HG02610 (cell line): ENCODE data around the gene METTL2B.
A peak's percentile ranks its signal among the peaks of the same experiment; 100 is the strongest.

Experiments
- ATAC-seq: cut with Tn5 transposase; IDR thresholded peaks from one replicate; pipeline ENCODE4 v1.9.1; 2021; ENCODE audit warnings: mild to moderate bottlenecking, moderate library complexity; ENCODE audit not compliant: unreplicated experiment

The METTL2B gene, protein sequence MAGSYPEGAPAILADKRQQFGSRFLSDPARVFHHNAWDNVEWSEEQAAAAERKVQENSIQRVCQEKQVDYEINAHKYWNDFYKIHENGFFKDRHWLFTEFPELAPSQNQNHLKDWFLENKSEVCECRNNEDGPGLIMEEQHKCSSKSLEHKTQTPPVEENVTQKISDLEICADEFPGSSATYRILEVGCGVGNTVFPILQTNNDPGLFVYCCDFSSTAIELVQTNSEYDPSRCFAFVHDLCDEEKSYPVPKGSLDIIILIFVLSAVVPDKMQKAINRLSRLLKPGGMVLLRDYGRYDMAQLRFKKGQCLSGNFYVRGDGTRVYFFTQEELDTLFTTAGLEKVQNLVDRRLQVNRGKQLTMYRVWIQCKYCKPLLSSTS

DNA sequence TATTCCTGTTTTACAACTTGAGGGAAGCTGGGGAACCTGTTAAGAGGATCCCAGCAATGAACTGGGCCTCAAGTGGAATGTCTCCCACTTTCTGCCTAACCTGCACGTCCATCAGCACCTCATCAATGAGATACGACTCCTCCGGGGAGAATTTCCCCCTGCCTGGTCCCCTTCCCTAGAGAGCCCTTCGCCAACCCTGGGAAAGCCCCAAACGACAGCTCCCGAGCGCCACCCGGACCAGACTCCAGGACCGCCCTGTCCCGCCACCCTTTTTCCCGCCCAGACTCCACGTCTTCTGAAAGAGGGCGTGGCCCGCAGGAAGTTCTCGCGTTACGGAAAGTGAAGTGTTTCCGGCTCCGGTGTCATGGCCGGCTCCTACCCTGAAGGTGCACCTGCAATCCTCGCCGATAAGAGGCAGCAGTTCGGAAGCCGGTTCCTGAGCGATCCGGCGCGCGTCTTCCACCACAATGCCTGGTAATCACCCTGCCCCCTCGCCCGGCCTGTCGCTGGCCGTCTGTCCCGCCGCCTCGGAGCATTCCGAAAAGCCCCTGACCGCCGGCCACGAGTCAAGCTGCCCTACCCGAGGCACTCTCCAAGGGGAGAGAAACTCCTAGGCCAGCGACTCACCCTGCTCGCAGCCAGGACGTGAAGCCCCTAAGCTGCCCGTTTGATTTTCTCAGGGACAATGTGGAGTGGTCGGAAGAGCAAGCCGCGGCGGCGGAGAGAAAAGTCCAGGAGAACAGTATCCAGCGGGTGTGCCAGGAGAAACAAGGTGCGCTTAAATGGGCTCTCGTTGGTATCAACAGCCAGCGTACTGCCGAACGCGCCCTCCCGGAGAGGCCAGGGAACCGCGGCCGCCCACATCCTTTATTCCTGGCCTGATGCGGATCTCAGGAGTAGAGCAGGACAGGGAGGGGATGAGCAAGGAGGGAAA, at the start of gene METTL2B:
TSS of gene METTL2B (plus strand) at position 347 of the 934 bp plus-strand sequence. CDS start at position 365, 18 bp downstream.
- ATAC-seq, result peak; percentile 93

DNA sequence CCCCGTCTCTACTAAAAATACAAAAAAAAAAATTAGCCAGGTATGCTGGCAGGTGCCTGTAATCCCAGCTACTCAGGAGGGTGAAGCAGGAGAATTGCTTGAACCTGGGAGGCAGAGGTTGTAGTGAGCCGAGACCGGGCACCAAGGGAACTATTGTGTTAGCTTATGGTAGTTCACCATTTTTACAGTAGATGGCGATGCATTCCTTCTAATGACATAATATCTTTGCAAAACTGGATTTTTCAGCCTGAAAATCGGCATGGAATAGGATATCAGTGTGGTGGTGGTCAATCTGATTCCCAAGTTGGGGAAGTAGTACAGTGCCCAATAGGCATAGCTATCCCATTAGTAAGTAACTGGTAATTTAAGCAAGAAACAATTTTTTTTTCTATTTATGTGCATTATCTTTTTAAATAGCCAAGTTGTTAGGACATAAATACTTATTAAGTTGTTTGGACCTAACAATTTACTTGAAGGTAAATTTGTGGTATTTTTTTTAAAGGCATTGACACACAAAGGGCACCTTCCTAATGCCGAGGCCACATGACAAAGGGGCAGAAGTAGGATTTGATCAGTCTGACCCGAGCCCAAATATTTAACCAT, 49.2 kb upstream of the METTL2B start:
- ATAC-seq, result peak; percentile 72

DNA sequence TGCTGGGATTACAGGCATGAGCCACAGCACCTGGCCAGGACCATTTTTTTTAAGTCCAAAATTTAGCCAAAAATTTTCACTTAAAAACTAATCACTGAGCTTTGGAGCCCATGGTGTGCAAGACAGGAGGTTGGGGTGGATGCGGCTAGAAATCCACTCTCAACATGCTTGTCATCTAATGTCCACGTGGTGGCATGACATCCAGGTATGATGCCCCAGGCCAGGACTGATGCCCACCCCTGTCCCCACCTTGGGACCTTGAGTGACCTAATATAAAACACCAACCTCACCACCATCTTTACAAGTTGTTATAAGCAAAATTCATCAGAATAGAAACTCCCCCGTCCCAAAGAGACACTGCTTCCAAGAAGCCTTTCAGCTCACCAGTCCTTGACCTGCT, 46.3 kb upstream of the METTL2B start:
- no peak for ATAC-seq

DNA sequence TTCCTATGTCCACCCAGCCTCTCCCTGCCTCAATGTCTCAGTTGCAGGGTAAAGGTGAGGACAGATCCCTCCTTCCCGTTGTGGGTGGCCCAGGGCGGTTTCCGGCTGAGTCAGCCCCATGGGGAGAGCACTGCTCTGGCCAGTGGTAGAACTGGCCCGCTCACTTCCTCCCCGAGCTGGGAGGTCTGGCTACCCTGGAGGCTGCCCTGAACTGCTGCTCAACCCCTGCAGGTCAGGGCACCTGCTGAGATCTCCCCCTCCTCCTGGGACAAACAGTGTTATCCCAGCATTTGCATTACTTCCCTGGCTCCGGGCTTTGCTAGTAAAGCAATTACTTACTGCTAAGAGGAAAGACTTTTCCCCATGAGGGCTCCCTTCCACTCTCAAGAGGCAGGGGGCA, 45.3 kb upstream of the METTL2B start:
- ATAC-seq, result no peak

DNA sequence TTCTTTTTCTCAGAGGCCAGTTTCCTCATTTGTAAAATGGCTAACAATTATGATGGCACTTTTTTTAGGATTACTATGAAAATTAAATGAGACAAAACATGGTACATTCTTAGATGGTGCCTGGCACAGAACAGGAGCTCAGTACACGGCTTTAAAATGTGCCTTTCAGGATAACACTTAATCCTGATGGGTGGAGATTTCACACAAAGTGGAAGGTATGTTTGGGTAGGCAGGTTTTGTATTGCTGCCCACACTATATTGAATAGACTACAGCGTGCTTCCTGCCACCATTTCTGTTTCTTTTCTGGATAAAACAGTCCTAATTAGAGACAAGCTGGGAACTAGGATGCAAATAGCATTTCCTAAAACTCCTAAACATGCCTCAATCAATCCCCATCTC, 44.8 kb upstream of the METTL2B start:
- no peak for ATAC-seq

DNA sequence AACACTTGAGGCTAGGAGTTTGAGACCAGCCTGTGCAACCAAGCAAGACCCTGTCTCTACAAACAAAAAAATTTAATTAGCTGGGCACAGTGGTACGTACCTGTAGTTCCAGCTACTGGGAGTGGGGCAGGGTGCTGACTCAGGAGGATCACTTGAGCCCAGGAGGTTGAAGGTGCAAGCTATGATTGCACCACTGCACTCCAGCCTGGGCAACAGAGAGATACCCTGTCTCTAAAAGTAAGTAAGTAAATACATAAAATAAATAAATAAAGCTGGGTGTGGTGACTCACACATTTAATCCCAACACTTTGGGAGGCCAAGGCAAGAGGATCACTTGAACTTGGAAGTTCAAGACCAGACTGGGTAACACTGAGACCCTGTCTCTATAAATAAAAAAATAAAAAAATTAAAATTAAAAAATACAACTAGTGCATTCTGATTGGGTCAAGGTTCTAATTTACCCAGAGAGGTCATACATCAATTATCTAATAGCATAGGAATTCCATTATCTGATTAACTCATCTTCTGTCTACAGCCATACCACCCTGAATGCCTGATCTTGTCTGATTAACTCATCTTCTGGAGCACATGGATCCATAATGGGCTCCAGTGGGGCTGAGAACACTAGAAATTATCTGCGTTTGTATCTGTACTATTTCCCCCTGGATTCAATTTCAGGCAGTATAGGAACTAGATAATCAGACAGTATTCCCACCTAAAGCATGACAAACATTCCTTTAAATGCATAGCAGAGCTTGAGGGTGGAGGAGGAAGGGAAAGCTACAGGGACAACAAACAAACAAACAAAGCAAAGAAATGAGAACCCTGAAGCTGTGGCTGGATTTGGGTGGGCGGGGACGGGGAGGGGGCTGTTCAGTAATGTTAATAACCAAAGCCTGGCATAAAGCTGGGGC, 41.9 kb upstream of the METTL2B start:
- no peak for ATAC-seq

DNA sequence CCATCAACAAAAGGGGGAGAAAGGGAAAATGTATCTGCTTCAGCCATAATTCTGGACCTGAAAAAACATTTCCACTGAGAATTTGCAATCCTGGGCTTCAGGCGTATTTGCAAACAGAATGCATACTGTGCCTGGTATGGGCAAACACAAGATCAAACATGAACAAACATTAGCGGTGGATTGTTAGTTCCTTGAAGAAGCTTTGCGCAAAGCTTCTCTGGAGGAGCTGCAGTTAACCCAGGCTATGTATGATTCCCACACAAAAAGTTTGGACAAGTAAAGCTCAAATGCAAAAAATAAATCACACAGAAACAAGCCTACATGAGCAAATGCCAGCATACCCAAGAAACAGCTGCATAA, 41.2 kb upstream of the METTL2B start:
- no peak for ATAC-seq

DNA sequence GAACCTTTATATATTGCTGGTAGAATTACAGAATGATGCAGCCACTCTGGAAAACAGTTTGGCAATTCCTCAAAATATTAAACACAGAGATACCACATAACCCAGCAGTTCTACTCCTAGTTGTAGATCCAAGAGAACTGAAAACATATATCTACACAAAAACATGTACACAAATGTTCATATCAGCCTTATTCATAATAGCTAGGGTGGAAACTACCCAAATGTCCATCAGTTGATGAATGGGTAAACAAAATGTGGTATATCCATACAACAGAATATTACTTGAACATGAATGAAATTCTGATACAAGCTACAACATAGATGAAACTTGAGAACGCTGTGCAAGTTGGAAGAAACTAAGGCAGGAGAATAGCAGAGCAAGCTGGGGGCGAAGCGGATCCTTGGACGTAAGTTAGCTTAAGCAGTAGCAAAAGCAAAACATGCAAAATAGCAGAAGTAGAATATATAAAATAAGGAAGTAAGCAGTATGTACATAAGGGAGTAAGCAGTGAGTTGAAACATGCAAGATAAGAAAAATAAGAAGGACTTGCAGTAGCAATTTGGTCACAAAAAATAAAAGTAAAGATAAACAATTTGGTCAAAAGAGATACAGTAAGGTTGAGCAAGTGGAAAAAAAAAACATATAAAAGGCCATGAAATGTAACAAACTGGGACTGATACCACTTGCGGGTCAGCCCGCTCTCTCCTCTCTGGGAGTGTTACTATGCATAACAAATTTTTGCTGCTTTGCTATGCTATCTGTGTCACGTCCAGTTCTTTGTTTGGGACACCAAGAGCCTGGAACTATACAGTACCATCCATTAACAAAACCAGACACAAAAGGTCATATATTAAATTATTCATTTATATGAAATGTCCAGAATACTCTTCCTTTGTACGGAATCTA, 38.9 kb upstream of the METTL2B start:
- peak; percentile 63 for ATAC-seq

DNA sequence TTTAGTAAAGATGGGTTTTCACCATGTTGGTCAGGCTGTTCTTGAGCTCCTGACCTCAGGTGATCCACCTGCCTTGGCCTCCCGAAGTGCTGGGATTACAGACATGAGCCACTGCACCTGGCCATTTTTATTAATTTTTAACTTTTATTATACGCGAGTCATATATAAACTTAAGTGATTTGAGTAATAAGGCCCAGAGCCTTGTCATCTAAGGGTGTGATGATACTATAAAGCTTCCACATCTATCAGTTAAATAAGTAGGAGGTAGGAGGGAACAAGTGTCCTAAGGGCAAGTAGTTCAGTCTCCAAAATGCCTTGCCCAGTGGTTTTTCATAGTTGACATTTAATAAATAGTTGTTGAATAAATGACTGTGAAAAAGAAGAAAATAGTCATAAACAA, 34.2 kb upstream of the METTL2B start:
- no peak for ATAC-seq

DNA sequence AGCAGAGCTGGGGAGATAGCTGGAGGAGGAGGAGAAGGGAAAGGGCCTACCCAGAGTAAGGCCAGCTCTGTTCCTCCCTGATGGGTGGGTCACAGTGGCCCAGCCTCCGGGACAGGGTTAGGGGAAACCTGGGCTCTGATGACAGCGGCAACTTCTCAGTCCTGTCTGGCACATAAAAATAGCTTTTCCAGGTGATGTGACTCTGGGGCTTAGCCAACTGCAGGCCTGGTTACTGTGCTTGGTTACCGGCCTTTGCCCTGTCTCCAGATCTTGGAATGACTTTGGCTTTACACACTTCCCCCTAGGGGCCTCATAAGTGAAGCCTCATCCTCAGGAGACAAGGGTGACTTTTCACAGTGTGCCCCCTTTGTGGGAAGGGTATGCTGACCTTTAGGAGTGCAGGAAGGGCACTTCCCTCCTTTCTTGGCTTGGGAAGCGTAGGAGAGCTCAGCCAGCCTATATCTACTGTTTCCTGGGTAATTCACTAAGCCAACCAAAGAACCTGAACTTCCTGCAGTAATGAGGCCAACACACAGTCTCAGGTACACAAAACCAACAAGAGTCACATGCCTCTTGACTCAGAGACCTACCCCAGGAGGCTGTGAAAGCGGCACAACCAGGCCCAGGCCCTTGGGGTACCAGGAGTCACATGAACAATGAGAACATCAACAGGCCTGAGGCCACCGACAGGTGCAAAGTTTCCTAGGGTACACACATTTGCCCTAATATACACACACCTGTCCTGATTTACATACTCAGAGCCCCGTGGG, 32.5 kb upstream of the METTL2B start:
- ATAC-seq, result no peak

DNA sequence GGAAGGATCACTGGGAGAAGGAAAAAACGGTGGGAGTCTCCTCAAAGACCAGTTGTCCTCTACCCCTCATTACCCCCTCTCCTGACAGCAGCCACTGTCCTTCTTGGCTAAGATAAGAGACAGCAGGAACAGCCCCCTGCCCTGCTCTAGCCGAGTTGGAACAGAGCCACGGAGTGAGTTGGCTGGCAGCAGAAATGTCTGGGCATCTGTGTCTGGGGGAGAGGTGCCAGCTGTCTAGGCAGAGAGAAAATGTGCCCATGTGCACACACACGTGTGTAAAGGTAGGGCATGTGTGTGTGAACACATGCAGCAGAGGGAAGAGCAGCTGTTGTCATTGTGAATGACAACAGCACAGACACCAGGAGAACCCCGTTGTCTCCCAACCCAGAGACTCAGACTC, 30.2 kb upstream of the METTL2B start:
- ATAC-seq, result no peak

DNA sequence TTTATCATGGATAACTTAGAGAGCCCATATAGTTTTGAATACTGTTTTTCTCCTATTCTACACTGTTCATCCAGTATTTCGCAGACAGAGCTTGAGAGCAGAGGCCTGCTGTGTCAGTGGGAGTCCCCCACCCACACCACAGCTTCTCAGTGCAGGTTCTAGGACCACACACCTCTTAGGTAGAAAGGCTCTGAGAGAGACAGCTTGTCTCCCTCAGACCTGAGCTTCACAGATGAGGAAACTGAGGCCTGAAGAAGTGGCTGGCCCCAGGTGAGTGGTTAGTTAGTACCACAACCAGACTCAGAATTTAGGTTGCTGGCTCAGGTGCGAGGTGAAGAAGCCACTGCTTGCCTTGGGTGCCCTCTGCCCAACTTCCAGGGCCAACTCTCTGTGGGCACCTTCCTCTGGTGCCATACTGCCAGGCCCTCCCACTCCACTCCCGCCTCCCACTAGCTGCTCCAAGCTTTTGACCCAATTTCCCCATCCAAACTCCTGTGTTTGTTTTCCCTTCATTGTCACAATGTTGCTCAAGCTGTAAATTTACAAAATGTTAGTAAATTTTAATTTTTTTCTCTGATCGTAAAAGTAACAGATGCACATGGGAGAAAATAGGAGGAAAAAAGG, 28.5 kb upstream of the METTL2B start:
- no peak for ATAC-seq

DNA sequence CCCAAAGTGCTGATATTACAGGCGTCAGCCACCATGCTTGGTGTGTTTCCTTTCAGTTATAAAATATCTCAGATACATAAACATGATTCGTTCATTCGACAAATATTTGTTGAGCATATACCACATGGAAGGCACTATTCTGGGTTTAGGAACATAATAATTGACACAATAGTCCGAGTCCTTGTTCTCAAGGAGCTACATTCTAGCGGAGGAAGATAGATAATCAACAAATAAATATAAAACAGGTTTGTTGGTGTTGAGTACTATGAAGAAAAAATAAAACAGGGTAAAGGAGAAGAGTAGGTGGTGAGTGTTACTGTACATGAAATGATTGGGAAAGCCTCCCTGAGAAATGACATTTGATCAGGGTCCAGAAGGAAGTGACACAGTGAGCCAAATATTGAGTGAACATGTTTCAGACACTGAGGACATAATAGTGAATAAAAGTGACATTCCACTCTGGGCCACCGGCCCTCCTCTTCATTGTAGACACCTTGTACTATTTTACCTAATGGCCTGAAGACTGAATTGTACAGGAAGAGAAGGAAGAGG, 27.7 kb upstream of the METTL2B start:
- ATAC-seq, result no peak

DNA sequence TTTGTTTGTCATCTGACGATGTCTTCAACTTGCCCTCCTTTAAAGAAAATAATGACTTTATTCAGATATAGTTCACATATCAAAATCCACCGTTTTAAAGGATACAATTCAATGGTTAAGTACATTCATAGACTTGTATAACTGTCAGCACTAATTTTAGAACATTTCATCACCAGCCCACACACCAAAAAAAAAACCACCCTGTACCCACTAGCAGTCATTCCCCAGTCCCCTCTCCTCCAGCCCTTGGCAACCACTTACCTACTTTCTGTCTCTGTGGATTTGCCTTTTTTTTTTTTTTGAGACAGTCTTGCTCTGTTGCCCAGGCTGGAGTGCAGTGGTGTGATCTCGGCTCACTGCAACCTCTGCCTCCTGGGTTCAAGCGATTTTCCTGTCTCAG, 26.1 kb upstream of the METTL2B start:
- no peak for ATAC-seq

DNA sequence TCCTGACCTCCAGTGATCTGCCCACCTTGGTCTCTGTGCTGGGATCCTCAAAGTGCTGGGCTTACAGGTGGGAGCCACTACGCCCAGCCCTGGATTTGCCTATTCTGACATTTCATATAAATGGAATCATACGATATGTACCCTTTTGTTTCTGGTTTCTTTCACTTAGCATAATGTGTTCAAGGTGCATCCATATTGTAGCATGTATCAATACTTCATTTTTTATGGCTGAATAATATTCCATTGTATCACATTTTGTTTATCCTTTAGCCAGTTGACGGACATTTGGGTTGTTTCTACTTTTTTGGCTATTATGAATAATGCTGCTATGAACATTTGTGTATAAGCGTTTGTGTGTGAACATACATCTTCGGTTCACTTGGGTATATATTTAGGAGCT, 25.6 kb upstream of the METTL2B start:
- no peak for ATAC-seq

DNA sequence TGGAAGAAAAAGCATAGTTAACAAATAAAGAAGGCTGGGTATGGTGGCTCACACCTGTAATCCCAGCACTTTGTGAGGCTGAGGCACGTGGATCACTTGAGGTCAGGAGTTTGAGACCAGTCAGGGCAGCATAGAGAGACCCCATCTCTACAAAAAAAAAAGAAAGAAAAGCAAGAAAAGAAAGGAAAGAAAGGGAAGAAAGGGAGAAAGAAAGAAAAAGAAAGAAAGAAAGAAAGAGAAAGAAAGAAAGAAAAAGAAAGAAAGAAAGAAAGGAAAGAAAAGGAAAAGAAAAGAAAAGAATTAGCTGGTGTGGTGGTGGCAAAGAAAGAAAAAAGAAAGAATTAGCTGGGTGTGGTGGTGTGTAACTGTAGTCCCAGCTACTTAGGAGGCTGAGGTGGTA, 24.0 kb upstream of the METTL2B start:
- ATAC-seq, result no peak

DNA sequence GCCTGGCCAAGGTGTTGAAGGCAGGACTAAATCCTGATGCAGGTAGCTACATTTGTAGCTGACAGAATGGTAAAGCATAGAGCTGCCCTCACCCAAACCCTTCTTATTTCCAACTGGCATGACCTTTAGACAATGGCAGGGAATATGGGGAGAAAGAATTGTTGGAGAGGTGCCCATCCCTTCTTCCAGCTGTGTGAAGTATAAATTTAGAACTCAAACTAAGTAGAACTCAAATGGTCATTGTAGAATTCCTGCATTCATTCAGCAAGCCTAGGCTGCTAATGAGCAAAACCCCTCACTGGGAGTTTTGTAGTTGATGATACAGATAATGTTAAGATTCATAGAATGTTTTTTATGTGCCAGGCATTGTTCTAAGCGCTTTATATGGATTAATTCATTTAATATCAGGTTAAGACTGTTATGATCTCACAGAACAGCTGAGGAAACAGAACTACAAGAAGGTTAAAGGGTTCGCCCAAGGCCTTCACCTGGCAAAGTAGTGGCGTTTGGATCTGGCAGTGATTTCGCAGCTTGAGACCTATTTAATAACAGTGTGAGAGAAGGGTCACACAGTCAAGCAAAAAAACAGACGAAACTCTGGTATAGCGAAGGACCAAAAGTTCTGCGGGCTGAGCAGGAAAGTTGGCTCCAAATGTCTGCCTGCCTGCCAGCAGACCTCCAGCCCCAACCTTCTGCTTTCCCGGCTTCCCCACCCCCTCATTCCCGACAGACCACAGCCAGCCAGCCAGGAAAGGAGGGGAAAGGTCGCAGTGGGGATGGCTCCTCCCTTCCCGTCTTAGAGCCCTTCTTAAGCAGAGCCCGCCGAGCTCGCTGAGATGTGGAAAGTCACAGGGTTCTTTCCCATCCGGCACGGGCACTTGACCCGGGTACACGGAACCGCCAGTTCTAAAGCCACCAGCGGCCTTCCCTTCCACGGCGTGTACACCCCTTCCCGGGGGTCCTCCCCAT, 22.4 kb upstream of the METTL2B start:
- no peak for ATAC-seq
